Progenitor cell of endocrine pancreas (in vitro differentiated cells): Measurements from ENCODE around the gene DEAF1. TPM values are rescaled to one million over a fixed set of nuclear protein-coding genes. Genes with fewer than 3 reads are reported as not detected.
A peak's percentile ranks its signal among the peaks of the same experiment; 100 is the strongest.

Experiments
- DNase-seq: peaks from one replicate; pipeline ENCODE4 v3.0.0; 2021; ENCODE audit warnings: low spot score; ENCODE audit not compliant: unreplicated experiment
- H3K27ac Mint-ChIP-seq: 2 replicates; pipeline ENCODE4 v1.8.0; 2021; ENCODE audit warnings: mild to moderate bottlenecking, moderate library complexity, mixed read lengths
- H3K27me3 Mint-ChIP-seq: 2 replicates; pipeline ENCODE4 v1.8.0; 2021; ENCODE audit warnings: mixed read lengths
- H3K36me3 Mint-ChIP-seq: 2 replicates; pipeline ENCODE4 v1.8.0; 2022; ENCODE audit warnings: mixed read lengths; ENCODE audit not compliant: insufficient read depth
- H3K4me1 Mint-ChIP-seq: 2 replicates; pipeline ENCODE4 v1.8.0; 2021; ENCODE audit warnings: low read depth, mixed read lengths
- H3K4me3 Mint-ChIP-seq: 2 replicates; pipeline ENCODE4 v1.8.0; 2021; ENCODE audit warnings: low read depth, mild to moderate bottlenecking, moderate library complexity, mixed read lengths
- H3K9me3 Mint-ChIP-seq: 2 replicates; pipeline ENCODE4 v1.8.0; 2021; ENCODE audit warnings: low read depth, mixed read lengths
- CTCF ChIP-seq: fragments of 200-600 bp; sonication (generic); IDR thresholded peaks from one replicate; pipeline ENCODE4 v1.5.0; 2021; ENCODE audit warnings: antibody characterized with exemption, mild to moderate bottlenecking; ENCODE audit not compliant: unreplicated experiment
- total RNA-seq: library from RNA; stranded (reverse); gene quantifications from 2 replicates; pipeline ENCODE4 v1.2.1, GENCODE V29; 2021

Gene DEAF1
- total RNA-seq, 1 donor from 2014 or later, result 49.2 TPM

GRCh38 chr11:707817-708420, 12.9 kb upstream of the DEAF1 start:
- Mint-ChIP-seq H3K4me1 (peaks cover 25% of the 10 kb centered on the region), H3K27me3 (no peaks in the 10 kb centered on the region), H3K9me3 (no peaks in the 10 kb centered on the region), H3K36me3 (peaks cover 1% of the 10 kb centered on the region), H3K27ac (peak overlapping the region; percentile 81), H3K4me3 (peak overlapping the region; percentile 67)
- TF ChIP-seq CTCF, result no peak
- DNase-seq, result no peak

GRCh38 chr11:706957-707816, 12.2 kb upstream of the DEAF1 start:
- TF ChIP-seq CTCF, result peak; percentile 49
- no peaks in the 10 kb centered on the region for H3K27me3 Mint-ChIP-seq
- H3K27ac Mint-ChIP-seq, result peak overlapping the region; percentile 81
- peak overlapping the region; percentile 67 for H3K4me3 Mint-ChIP-seq
- H3K4me1 Mint-ChIP-seq, result peaks cover 25% of the 10 kb centered on the region
- DNase-seq, result no peak
- no peaks in the 10 kb centered on the region for H3K9me3 Mint-ChIP-seq
- peaks cover 1% of the 10 kb centered on the region for H3K36me3 Mint-ChIP-seq

- H3K36me3 Mint-ChIP-seq, result peaks cover 3% of the 10 kb centered on the region
- no peaks in the 10 kb centered on the region for H3K9me3 Mint-ChIP-seq
- no peaks in the 10 kb centered on the region for H3K27me3 Mint-ChIP-seq
- no peak for TF ChIP-seq CTCF
- peak overlapping the region; percentile 72 for H3K4me3 Mint-ChIP-seq
- no peak for DNase-seq
- peaks cover 25% of the 10 kb centered on the region for H3K4me1 Mint-ChIP-seq
- H3K27ac Mint-ChIP-seq, result no peak overlapping the region
Observed at GRCh38 chr11:706439-706956, 11.5 kb upstream of the DEAF1 start.

GRCh38 chr11:705646-706438, 10.8 kb upstream of the DEAF1 start, which contains the start of gene EPS8L2:
TSS of gene EPS8L2 (plus strand) at chr11:706231. CDS start at chr11:709408, 3,177 bp downstream.
- DNase-seq, result no peak
- Mint-ChIP-seq H3K27me3 (no peaks in the 10 kb centered on the region), H3K27ac (peak within 1 kb of the TSS; percentile 64), H3K4me3 (peak within 1 kb of the TSS; percentile 72), H3K36me3 (peaks cover 1% of the 10 kb centered on the region), H3K9me3 (no peaks in the 10 kb centered on the region), H3K4me1 (peaks cover 21% of the 10 kb centered on the region)
- no peak for TF ChIP-seq CTCF
